GM06990 (cell line): ENCODE measurements around the gene CXCL6.

Source experiments
- DNase-seq: peaks from one replicate; pipeline ENCODE4 v3.0.0-alpha.2; 2011; ENCODE audit not compliant: insufficient read length; ENCODE audit errors: extremely low read depth
- H3K27me3 ChIP-seq: replicated peaks from 2 replicates; pipeline ENCODE4 v1.6.0; 2011; ENCODE audit warnings: low read length; ENCODE audit not compliant: control insufficient read depth, insufficient read depth
- H3K36me3 ChIP-seq: 2 replicates; pipeline ENCODE4 v1.5.1; 2011; ENCODE audit warnings: low read length; ENCODE audit not compliant: control insufficient read depth, insufficient read depth
- H3K4me3 ChIP-seq: replicated peaks from 2 replicates; pipeline ENCODE4 v1.5.1; 2011; ENCODE audit warnings: low read depth, mild to moderate bottlenecking, control low read depth, low read length
- TF ChIP-seq, protein P1 (sequence below): IDR thresholded peaks from 2 replicates; pipeline ENCODE4 v1.5.1; 2011; ENCODE audit warnings: low read length, control low read depth, mild to moderate bottlenecking, inconsistent platforms; ENCODE audit not compliant: insufficient read depth, poor library complexity, severe bottlenecking

Gene CXCL6

DNA sequence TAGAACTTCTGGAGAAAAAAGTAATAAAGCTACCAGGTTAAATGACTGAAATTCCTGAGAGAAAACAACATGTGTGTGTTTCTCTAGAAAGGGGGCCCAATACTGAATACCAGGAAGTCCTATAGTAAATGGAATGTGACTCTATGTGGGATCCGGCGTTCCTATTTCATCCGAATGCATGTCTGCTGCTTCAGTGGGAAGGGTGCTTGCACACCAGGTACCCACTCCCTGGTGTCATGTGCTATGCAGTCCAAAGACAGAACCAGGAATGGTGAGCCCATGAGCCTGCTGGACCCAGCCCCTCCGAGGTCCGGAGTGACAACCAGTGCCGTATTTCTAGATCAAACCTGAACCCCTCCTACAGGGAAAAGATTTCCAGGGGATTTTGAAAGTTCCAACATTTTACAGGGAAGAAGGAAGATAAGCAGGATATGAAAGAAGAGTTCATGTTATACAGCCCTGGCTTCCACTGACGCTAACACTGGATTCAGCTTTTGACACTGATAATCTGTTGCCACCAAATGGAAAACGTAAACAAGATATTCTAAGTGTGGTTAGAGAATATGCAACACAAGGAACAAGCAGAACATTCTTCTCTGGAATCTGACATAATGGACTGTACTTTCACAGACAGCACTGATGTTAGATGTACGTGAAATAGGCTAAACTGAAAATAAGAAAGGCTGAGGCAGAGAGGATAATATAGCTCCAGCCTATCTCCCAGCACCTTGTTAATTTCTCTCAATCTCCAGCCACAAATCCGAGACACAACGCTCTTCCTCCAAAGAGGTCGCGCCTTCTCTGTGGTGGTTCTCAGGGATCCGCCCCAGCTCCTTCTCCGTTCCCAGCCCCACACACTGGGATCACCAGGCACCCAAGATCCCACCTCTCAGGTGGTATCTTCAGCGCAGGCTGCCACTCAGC lies 32.0 kb downstream of the CXCL6 start:
- no peak for DNase-seq

GRCh38 chr4:73869130-73870055 lies 32.9 kb downstream of the CXCL6 start, which contains the start of gene CXCL1:
Gene CXCL1, plus strand, starts transcription at chr4:73869393. Its CDS starts 78 bp downstream, at chr4:73869471.
- no peak within 1 kb of the TSS for H3K4me3 ChIP-seq
- no peak for DNase-seq

More for the DNA sequence above, 32.0 kb downstream of the CXCL6 start:
- Histone ChIP-seq H3K36me3 (no peaks in the 10 kb centered on the region), H3K4me3 (no peak overlapping the region), H3K27me3 (no peaks in the 10 kb centered on the region)
- TF ChIP-seq, protein P1, sequence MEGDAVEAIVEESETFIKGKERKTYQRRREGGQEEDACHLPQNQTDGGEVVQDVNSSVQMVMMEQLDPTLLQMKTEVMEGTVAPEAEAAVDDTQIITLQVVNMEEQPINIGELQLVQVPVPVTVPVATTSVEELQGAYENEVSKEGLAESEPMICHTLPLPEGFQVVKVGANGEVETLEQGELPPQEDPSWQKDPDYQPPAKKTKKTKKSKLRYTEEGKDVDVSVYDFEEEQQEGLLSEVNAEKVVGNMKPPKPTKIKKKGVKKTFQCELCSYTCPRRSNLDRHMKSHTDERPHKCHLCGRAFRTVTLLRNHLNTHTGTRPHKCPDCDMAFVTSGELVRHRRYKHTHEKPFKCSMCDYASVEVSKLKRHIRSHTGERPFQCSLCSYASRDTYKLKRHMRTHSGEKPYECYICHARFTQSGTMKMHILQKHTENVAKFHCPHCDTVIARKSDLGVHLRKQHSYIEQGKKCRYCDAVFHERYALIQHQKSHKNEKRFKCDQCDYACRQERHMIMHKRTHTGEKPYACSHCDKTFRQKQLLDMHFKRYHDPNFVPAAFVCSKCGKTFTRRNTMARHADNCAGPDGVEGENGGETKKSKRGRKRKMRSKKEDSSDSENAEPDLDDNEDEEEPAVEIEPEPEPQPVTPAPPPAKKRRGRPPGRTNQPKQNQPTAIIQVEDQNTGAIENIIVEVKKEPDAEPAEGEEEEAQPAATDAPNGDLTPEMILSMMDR = no peak

GRCh38 chr4:73870260-73870659 lies 33.8 kb downstream of the CXCL6 start:
- DNase-seq = no peak
- Histone ChIP-seq H3K4me3 (no peak overlapping the region), H3K36me3 (no peaks in the 10 kb centered on the region), H3K27me3 (no peaks in the 10 kb centered on the region)
- TF ChIP-seq, protein P1 = no peak

More at GRCh38 chr4:73869130-73870055, 32.9 kb downstream of the CXCL6 start, which contains the start of gene CXCL1:
- TF ChIP-seq, protein P1 = no peak
- Histone ChIP-seq H3K36me3 (no peaks in the 10 kb centered on the region), H3K27me3 (no peaks in the 10 kb centered on the region)

- TF ChIP-seq, protein P1 = no peak
- no peak for DNase-seq
- no peaks in the 10 kb centered on the region for H3K27me3 ChIP-seq
- H3K4me3 ChIP-seq = no peak overlapping the region
- no peaks in the 10 kb centered on the region for H3K36me3 ChIP-seq
Observed at GRCh38 chr4:73870768-73871167, 34.3 kb downstream of the CXCL6 start.

DNA sequence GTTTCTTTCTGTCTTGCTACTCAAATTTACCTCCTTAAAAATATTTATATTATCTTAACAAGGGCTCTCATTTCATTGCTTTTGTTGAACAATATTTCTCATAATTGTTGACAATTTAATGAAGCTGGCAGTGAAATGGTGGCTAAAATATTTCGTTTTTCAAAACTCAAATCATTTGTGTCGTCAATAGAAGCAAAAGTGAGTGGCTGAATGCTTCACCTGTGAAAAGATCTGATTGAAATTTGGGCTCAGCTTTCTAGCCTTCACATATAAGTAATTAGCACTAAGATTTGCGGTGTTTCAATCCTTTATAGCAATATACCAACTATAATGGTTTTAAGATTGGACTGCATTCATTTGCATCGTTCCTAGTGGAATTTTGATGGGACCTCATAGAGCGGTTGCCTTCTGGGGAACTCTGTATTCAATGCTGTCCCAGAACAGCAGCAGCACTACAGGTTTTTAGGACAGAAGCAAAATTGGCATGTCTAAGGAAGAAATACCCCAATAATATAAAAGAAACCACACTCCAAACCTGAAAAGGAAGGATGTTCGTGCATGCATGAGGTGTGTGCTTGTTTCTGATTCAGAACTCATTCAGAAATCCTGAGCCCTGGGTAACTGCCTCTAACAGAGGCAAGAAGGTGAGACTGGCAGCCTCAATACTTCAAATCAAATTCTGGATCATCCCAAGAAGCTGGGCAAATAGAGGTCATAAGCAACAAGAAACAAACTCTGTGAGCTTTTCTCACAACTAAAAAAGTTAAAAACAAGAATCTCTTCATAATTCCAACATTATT lies 35.2 kb downstream of the CXCL6 start:
- no peaks in the 10 kb centered on the region for H3K36me3 ChIP-seq
- no peak for DNase-seq
- no peak overlapping the region for H3K4me3 ChIP-seq
- TF ChIP-seq, protein P1 = no peak
- H3K27me3 ChIP-seq = no peaks in the 10 kb centered on the region
